Stimulated activated CD8-positive, alpha-beta memory T cell treated with anti-CD3 and anti-CD28 coated beads, Interleukin-12 subunit alpha, Interleukin-12 subunit beta, amount 100 ng/mL, for 1 hour (primary cell): ENCODE measurements around the gene SLC12A1.

Source experiments
- DNase-seq: peaks from one replicate; pipeline ENCODE4 v3.0.0-alpha.2; 2020; ENCODE audit warnings: low read depth

The SLC12A1 gene

GRCh38 chr15:48205981-48206380 is at the start of gene SLC12A1:
Gene SLC12A1 (plus strand): TSS chr15:48206302. CDS start chr15:48207720, 1,418 bp downstream.
- no peak for DNase-seq

DNA sequence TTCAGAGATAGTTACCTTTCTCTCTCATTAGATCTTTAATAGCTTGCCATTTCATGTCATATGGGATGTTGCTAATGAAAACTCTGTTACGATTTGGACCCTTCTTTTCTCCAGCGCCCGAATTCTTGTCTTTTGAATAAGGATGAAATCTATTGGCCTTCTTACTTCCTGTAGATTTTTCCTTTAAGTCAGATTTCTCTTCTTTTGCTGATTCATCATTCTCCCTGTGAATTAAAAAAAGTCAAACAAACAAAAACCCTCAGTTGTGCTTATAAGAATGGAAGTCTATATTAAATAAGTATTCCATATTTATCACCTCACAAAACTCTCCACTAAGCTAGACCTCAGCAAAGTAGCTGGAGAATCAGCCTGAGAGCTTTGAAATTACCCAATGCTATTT is 37.5 kb upstream of the SLC12A1 start:
- DNase-seq = no peak

- DNase-seq = no peak
These were observed 35.1 kb upstream of the SLC12A1 start for GRCh38 chr15:48170981-48171380.

DNA sequence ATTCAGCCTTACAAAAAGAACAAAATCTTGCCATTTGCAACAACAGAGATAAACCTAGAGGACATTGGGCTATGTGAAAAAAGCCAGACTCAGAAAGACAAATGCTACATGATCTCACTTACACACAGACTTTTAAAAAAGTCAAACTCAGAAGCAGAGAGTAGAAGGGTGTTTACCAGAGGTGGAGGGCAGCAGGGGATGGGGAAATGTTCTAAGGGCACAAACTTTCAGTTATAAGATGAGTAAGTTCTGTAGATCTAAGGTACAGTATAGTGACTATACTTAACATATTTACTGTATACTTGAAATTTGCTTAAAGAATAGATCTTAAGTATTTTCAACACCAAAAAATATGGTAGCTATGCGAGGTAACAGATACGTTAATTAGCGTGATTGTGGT is 31.0 kb upstream of the SLC12A1 start:
- no peak for DNase-seq

GRCh38 chr15:48176112-48176511 is 30.0 kb upstream of the SLC12A1 start:
- DNase-seq = no peak

DNA sequence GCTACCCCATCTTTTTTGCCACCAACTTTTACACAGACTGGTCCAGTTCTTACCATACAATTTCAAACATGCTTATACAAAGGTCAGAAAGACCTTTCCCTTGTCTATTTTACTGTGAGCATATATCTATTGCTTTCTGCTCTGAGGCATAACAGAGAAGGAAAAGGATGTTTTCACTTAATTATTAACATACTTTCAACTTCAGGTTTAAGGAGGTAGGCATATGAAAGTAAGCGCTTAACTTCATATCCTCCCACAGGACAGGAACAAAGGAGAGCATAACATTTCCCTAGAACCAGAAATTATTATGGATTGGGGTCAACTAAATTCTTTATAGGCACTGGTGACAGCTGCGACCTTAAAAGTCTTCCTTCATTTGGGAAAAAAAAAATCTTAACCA is 29.1 kb upstream of the SLC12A1 start:
- DNase-seq = no peak

GRCh38 chr15:48177383-48177765 is 28.7 kb upstream of the SLC12A1 start:
- DNase-seq = no peak

- peak; percentile 33 for DNase-seq
These were observed 28.1 kb upstream of the SLC12A1 start, which contains the start of gene MYEF2 for GRCh38 chr15:48177766-48178647. Gene MYEF2 (minus strand): TSS chr15:48178295. CDS start chr15:48178237, 58 bp downstream.

GRCh38 chr15:48178648-48178931 is 27.5 kb upstream of the SLC12A1 start:
- no peak for DNase-seq

- no peak for DNase-seq
These were observed 23.4 kb upstream of the SLC12A1 start for GRCh38 chr15:48182749-48183148.

GRCh38 chr15:48185529-48185928 is 20.6 kb upstream of the SLC12A1 start:
- no peak for DNase-seq

- no peak for DNase-seq
These were observed 19.8 kb upstream of the SLC12A1 start for GRCh38 chr15:48186271-48186670.

DNA sequence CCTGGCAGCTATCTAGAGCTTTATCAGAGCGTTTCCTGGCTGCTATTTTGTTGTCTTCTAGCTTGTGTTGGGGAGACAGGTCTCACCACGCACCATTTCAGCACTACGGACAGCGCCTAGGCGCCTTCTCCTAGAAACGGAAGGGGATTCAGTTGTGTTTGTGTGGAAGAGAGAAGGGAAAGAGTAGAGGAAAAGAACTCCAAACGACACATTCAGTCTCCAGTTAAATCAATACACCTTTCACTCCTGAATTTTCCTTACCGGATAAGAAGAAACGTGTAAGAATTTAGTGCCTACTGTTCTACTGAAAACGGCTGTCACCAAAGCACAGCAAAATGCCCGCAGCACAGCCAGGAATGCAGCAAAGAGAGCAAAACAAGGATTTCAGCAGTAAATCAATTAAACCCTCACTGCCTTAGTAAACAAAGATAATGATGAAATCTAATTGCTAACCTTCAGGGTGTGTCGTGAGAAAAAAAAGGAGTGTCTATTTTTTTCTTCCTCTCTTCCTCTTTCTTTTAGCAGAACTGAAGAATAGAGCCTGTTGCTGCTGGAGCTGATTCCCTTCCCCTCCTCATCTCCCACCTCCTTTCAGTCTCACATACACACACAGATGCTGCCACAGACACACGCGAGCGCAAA is 15.0 kb upstream of the SLC12A1 start:
- DNase-seq = peak; percentile 10

DNA sequence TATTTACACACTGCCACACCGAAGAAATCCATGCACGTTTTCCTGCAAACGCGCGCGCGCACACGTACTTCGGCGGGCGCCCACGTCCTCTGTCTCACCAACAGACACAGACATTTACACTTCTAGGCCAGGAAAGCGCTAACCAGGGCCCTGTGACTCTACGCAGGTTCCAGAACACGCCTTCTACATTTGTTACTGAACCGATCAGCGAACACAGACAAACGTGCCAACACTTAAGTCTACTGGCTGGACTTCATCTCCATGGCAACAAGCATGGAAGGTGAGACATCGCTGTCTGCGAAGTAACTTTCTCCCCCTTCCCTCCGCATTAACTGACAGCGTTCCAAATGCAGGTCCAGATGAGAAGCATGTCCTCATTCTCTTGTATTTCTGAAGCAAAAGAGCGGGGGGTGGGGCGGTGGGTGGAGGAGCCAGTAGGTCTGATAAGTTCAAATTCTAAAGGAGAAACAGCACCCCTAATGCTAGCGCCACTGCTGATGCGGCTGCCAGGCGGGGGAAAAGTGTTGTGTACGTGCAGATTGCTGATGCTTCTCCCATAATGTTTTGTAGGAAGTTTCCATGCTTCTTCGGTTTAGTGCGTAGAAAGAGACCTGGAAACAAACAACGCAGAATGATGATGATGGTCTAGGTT is 14.4 kb upstream of the SLC12A1 start, which contains the start of gene CTXN2:
CTXN2 (plus strand) TSS at position 92 of the 652 bp plus-strand sequence. CDS start 9,636 bp downstream, outside the sequence.
- DNase-seq = no peak

GRCh38 chr15:48202068-48202467 is 4.0 kb upstream of the SLC12A1 start:
- no peak for DNase-seq

GRCh38 chr15:48221261-48221660 is 15.2 kb downstream of the SLC12A1 start:
- DNase-seq = no peak

GRCh38 chr15:48221885-48222284 is 15.8 kb downstream of the SLC12A1 start:
- DNase-seq = no peak

- no peak for DNase-seq
These were observed 16.5 kb downstream of the SLC12A1 start for GRCh38 chr15:48222627-48223026.

- DNase-seq = no peak
These were observed 19.7 kb downstream of the SLC12A1 start for GRCh38 chr15:48225771-48226170.

- DNase-seq = no peak
These were observed 24.4 kb downstream of the SLC12A1 start for GRCh38 chr15:48230498-48230897.

DNA sequence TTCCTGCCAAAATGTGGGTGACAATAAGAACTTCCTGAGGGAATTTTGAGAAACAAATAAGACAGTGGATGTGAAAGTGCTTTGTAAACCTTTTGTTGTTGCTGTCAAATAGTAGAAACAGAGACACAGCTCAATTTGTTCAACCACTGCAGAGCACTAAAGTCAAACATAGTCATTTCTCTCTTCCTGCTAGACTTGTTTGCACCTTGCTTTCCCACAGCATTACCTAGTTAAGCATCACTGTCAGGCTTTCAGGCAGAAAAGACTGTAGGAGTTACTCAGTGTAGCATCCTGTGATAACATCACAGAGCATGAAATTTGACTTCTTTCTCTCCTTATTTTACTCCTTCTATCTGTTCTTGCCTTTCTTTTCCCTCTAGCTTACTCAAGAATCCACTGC is 27.1 kb downstream of the SLC12A1 start:
- no peak for DNase-seq

DNA sequence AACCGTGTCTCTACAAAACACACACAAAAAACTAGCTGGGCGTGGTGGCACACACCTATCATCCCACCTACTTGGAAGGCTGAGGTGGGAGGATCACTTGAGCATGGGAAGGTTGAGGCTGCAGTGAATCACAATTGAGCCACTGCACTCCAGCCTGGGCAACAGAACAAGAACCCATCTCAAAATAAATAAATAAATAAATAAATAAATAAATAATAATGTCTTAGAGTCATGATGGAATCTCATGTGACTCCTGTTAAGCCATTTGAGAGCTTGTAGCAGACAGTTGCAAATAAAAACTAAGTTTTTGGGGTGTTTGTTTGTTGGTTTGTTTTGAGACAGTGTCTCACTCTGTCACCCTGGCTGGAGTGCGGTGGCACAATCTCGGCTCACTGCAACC is 33.2 kb downstream of the SLC12A1 start:
- no peak for DNase-seq

GRCh38 chr15:48242015-48242414 is 35.9 kb downstream of the SLC12A1 start:
- DNase-seq = no peak
